Stimulated activated CD4-positive, alpha-beta T cell treated with anti-CD3 and anti-CD28 coated beads, Interleukin-1b, Interleukin-23, amount 100 ng/mL, for 24 hours (primary cell): ENCODE measurements around the gene AGPAT2.
"Not testable (repeated sequence)": the region's sequence is repeated elsewhere in the genome, so short reads cannot be mapped to it uniquely, and the experiment has no call there.

ENCODE experiments used
- DNase-seq, 4 experiments: peaks; one replicate each; pipeline ENCODE4 v3.0.0-alpha.2; 2020; ENCODE audit warnings: low read depth in 4 of 4, low spot score in 1 of 4

Gene AGPAT2

GRCh38 chr9:136720898-136721338 is 33.7 kb upstream of the AGPAT2 start:
- DNase-seq = no peak

GRCh38 chr9:136720251-136720897 is 33.1 kb upstream of the AGPAT2 start:
- no peak for DNase-seq

- DNase-seq = no peak
These were observed 32.1 kb upstream of the AGPAT2 start for GRCh38 chr9:136719195-136719880.

GRCh38 chr9:136718345-136719194 is 31.3 kb upstream of the AGPAT2 start:
- no peak for DNase-seq

GRCh38 chr9:136717399-136717798 is 30.1 kb upstream of the AGPAT2 start:
- DNase-seq = no peak

GRCh38 chr9:136714893-136715274 is 27.6 kb upstream of the AGPAT2 start:
- DNase-seq = no peak

- no peak for DNase-seq
These were observed 27.0 kb upstream of the AGPAT2 start for GRCh38 chr9:136714096-136714892.

GRCh38 chr9:136713550-136713949 is 26.3 kb upstream of the AGPAT2 start:
- no peak for DNase-seq

GRCh38 chr9:136712690-136713544 is 25.7 kb upstream of the AGPAT2 start:
- DNase-seq = no peak

- no peak for DNase-seq
These were observed 24.8 kb upstream of the AGPAT2 start, which contains the start of gene DIPK1B for GRCh38 chr9:136711751-136712689. Gene DIPK1B (plus strand): TSS chr9:136712572. CDS start chr9:136712666, 94 bp downstream.

- not testable (repeated sequence) for DNase-seq
These were observed 24.0 kb upstream of the AGPAT2 start for GRCh38 chr9:136711219-136711648.

- DNase-seq = no peak
These were observed 23.3 kb upstream of the AGPAT2 start for GRCh38 chr9:136710543-136710942.

GRCh38 chr9:136709454-136710109 is 22.3 kb upstream of the AGPAT2 start:
- no peak for DNase-seq

GRCh38 chr9:136707849-136708517 is 20.7 kb upstream of the AGPAT2 start:
- no peak for DNase-seq

- no peak for DNase-seq
These were observed 19.8 kb upstream of the AGPAT2 start for GRCh38 chr9:136707011-136707410.

- DNase-seq = no peak
These were observed 18.3 kb upstream of the AGPAT2 start for GRCh38 chr9:136705564-136705963.

GRCh38 chr9:136704741-136705140 is 17.5 kb upstream of the AGPAT2 start:
- DNase-seq = not testable (repeated sequence)
